OCI-LY1 (cell line): ENCODE measurements around the gene MYO1G.

ENCODE experiments used
- EZH2 ChIP-seq: fragments of 200-600 bp; sonication (generic), shearing (Covaris generic); IDR thresholded peaks from 2 replicates; pipeline ENCODE4 v1.8.0; 2017; ENCODE audit warnings: borderline replicate concordance, mixed run types, mild to moderate bottlenecking, antibody characterized with exemption, low read length, moderate library complexity, mixed read lengths
- TF ChIP-seq, protein P1 (sequence below): fragments of 200-600 bp; sonication (generic), shearing (Covaris generic); IDR thresholded peaks from 2 replicates; pipeline ENCODE4 v1.5.1; 2017; ENCODE audit warnings: mild to moderate bottlenecking, antibody characterized with exemption, low read length, moderate library complexity, mixed read lengths

DNA sequence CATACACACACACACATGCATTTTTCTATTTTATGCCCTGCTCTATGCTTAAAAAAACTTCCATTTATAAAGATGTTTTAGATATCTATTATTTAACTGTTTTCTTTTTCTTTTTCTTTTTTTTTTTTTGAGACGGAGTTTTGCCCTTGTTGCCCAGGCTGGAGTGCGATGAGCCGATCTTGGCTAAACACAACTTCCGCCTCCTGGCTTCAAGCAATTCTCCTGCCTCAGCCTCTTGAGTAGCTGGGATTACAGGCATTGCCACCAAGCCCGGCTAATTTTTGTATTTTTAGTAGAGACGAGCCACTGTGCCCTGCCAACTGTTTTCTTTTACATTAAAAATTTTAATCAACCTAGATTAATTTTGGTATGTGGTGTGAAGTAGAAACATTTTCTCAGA, 47.9 kb downstream of the MYO1G start:
- TF ChIP-seq, protein P1, sequence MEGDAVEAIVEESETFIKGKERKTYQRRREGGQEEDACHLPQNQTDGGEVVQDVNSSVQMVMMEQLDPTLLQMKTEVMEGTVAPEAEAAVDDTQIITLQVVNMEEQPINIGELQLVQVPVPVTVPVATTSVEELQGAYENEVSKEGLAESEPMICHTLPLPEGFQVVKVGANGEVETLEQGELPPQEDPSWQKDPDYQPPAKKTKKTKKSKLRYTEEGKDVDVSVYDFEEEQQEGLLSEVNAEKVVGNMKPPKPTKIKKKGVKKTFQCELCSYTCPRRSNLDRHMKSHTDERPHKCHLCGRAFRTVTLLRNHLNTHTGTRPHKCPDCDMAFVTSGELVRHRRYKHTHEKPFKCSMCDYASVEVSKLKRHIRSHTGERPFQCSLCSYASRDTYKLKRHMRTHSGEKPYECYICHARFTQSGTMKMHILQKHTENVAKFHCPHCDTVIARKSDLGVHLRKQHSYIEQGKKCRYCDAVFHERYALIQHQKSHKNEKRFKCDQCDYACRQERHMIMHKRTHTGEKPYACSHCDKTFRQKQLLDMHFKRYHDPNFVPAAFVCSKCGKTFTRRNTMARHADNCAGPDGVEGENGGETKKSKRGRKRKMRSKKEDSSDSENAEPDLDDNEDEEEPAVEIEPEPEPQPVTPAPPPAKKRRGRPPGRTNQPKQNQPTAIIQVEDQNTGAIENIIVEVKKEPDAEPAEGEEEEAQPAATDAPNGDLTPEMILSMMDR: no peak
- TF ChIP-seq EZH2: no peak
